OCI-M1 (cell line): ENCODE measurements around the gene MYOM1.
A peak's percentile ranks its signal among the peaks of the same experiment; 100 is the strongest.
"Not testable (repeated sequence)": the region's sequence is repeated elsewhere in the genome, so short reads cannot be mapped to it uniquely, and the experiment has no call there.

ENCODE experiments used
- DNase-seq: peaks from one replicate; lab custom pipeline; 2025; lab: John Stamatoyannopoulos, UW

The MYOM1 gene

DNA sequence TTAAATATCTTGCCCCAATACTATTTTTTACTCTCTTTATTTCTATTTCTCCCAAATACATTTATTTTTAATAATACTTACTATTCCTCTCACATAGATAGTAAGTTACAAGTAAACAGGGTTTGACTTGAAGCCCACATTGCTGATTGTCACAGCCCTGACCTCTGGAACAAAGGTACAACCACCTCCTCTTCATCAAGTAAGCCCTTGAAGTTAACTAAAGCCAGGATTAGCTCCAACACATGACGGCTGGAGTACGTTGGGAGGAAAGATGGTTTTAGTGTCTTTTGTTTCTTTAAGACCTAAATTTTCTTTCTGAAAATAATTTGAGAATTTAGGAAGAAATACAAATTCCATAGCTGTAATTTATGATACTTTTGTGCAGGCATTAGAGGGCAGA, 949 bp downstream of the MYOM1 start:
- no peak for DNase-seq

DNA sequence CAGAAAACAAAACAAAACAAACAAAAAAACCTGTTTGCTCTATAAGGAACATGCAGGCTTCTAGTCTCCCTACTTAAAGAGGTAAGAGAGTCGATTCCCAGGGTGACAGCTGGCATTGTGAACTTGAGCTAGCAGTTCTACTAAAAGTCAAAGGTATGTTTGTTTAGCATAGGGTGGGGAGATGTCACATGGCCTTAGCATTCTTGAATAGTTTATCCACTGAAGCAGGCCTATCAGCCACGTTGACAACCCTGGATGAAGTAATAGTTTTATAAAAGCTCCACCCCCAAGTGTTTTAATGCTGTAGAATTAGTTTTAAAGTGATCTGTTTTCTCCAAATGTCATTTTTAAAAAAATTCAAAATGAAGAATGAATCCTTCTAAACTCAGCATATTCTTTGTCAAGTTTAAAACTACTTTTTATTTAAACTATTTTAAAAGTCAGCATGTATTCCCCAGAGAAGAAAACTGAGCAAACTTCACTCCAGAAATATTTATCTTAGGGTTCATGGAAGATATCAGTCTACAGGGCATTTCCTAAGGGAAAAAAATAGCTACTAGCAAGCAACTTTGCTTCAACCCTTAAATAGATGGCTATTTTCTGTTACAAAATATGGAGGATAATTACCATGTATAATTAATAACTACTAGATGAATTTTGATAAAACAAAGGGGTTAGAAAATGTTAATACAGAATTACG, 1.7 kb downstream of the MYOM1 start:
- DNase-seq = peak; percentile 77

DNA sequence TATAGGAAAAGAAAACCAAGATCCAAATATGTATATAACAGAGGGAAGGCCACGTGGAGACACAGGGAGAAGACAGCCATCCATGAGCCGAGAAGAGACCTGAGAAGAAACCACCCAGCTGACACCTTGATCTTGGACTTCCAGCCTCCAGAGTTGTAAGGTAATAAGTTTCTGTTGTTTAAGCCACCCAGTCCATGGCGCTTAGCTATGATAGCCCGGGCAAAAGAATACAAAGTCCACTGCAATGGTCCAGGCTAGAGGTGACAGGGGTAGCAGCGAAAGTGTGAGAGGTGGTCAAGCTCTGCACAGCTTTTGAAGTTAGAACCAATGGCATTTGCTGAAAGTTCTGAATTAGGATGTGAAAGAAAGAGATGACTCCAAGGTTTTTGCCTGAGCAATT, 2.8 kb downstream of the MYOM1 start:
- DNase-seq = no peak

DNA sequence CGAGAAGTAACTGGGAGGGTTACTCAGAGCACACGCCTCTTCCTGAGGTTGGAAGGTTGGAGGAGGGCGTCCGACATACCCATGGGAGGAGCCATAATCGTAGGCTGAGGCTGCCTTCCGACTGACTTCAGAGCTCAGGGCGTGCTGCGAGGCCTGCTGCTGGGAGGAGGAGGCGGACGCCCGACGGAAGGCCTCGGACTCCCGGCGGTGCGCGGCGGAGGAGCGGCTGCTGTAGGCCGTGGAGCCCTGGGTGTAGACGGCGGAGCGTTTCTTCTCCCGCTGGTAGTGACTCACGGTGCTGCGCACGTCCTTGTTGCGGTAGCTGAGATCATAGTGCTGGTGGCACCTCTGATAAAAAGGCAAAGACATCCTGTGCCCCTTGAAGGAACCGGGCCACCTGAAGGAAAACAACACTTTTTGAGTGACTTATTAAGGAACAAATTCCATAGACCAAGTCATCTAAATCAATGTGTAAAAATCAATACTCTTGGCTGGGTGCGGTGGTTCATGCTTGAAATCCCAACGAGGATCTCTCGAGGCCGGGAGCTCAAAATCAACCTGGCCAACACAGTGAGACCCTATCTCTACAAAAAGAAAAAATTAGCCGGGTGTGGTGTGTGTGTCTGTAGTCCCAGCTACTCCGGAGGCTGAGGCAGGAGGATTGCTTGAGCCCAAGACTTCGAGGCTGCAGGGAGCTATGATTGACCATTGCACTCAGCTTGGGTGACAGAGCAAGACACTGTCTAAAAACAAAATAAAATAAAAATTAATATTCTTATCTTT, 4.7 kb downstream of the MYOM1 start:
- no peak for DNase-seq

DNA sequence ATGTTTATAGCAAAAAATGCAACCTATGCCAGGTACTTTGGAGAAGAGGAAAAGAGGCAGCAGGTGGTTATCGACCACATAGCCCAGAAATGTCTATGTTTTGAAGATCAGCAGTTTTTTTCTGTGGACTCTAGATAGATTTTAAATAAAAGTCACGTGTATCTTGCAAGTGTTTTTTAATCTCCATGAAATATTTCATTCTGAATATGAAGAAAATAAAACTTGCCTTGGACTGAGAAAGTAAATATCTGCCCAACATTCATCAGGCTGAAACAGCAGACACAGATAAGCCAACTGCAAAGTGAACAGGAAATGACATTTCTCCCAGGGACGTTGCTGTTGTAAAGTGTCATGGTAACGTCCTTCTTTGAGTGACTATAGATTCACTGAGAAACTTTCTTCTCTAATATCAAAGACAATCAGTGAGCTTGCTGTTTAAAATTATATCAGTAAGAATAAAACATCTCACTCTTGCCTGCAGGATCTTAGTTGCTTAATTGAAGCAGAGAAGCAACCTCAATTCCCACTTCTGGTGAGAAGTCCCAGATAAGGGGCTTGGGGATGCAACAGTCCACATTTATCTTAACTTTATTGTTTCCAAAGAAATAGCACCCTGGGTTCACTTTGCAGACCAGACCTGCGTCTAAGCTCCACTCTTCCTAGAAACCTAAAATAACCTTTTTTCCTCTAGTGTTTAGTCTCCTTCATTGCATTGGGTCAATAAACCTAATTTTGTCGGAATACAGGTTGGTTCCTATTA, 6.3 kb downstream of the MYOM1 start:
- DNase-seq = peak; percentile 66

DNA sequence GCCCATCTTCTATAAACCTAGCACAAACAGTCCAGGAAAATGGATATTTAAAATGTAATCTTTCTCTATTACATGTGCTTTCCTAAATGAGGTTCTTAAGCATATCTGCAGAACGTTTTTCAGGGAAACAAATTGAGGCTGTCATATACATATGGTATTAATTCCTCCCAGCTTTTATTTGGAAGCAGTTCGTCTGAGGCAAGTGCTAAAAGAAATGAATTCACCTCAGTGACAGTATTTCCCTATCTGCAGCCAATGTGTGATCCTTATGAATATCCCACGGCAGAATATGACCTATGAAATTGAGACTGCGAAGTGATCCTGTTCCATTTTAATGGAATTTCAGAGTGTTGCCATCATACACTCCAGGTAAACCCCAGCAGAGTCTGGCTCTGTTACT, 7.1 kb downstream of the MYOM1 start:
- DNase-seq = no peak

DNA sequence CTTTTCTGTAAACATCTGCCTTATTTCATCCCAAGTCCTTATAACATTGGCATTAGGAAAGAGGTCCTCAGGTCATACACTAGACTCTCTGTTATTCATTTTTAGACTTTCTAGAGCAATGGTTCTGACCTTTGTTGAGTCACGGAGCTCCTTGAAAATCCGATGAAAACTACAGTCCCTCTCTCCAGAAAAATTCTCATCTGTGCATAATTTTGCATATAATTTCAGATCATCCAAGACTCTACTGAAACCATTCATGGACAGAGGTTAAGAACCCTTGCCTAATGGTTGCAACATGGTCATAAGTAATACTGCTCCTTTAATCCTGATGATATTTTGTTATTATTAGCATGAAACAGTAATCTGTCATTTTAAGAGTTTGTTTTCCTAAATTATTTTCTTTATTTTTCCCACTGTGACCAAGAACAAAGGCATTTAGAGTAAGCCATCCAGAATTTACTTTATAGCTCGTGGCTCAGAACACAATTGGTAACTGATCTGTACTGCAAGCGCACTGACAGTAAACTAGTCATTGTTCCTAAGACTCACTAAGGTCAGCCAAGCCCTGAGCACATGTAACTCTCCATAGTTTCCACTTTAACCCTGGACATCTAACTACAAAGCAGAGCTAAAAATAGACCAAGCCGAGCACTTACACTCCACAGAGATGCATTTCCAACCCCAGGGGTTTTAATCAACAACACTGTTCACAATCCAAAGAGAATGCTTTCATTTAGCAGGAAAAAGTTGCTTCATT, 8.4 kb downstream of the MYOM1 start:
- no peak for DNase-seq

DNA sequence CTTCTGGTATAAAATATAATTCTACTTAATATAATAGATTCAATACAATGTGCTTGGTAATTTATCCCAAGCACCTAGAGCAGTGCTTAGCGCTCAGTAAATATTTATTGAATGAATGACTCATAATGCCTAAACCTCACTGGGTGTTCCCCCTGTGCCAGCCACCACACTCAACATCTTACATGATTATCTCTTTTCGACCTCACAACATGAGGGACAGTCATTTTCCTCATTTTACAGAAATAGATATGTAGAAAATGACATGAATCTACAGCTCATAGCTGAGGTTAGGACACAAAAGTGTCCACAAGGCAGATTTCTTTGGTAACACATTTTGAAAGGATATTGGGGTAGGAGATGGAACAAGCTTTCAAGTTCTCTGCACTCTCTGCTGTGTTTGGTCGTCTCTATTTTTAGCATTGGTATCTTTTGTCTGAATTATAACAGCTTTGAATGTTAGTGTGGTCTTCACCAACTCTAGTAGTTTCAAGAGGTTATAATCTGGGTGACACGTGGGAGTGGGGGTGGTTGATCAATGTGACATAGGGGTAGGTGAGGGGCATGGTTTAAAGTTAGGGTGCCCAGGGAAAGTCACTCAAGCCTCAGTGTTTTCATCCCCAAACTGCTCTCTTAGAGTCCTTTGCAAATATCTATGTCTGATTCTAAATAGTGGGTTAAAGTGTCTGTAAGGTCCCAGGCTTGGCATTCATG, 9.8 kb downstream of the MYOM1 start:
- DNase-seq = no peak

DNA sequence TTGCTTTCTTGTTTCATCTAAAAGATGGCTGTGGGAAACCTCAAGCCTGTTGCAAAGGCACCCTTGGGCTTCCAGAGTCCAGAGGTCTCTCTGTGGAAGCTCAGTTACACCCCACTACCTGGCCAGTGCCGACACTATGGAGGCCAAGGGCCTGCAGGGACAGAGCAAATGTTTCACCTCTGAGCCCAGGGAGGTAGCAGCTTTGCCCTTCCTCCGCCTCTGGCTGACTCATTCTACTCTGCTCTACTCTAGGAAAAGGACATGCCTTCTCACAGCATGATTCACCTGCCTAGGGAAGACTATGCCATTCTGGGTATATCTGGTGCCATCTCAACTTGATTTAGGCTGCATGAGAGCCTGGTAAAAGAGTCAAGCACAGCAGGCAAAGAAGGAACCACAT, 12.2 kb downstream of the MYOM1 start:
- DNase-seq = no peak

DNA sequence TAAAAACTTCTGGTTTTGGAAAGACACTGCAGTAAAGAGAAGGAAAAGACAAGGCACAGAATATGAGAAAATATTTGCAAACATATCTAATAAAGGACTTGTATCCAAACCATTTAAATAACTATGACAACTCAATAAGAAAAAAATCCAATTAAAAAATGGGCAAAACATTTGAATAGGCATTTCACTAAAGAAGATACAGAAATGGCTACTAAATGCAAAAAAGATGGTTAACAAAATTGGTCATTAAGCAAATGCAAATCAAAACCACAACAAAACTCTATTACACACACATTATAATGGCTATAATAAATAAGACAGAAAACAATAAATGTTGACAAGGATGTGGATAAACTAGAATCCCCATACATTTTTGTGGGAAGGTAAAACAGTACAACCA, 14.5 kb downstream of the MYOM1 start:
- no peak for DNase-seq

DNA sequence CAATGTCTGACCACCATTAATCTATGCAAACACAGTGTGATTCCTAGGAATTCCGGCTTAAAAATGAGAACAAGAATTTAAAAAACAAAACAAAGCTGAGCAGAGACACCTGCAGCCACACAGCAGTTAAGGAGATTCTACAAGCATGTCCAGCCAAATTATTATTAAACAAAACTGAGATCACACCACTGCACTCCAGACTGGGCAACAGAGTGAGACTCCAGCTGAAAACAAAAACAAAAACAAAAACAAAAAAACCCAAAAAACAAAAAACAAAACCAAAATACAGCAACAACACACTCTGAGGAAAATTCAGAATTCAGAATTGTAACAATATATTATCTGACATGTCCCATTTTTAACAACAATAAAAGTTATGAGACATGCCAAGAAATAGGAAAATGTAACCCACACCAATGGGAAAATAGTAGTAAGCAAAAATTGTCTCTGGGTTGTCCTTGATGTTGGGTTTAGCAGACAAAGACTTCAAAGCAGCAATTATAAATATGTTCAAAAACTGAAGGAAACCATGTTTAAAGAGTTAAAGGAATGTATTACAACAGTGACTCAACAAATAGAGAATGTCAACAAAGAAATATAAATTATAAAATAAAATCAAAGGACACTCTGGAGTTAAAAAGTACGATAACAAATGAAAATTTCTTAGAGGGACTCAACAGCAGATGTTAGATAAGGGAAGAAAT, 19.7 kb downstream of the MYOM1 start:
- no peak for DNase-seq

DNA sequence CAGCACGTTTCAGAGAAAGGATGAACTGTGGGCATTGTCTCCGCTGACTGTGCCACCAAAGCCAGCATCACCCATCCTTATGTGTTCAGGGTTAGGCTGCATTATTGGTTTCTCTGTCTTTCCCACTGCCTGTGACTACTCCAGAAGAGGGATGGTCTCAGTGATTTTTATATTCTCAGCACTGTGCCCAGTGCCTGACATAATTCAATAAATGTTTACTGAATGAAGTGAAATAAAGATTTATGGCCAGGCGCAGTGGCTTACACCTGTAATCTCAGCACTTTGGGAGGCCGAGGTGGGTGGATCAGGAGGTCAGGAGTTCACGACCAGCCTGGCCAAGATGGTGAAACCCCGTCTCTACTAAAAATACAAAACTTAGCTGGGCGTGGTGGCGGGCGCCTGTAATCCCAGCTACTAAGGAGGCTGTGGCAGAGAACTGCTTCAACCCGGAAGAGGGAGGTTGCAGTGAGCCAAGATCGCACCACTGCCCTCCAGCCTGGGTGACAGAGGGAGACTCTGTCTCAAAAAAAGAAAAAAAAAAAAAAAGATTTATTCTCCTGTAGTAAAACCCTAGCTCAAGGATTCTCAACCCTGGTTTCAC, 21.4 kb downstream of the MYOM1 start:
- not testable (repeated sequence) for DNase-seq

DNA sequence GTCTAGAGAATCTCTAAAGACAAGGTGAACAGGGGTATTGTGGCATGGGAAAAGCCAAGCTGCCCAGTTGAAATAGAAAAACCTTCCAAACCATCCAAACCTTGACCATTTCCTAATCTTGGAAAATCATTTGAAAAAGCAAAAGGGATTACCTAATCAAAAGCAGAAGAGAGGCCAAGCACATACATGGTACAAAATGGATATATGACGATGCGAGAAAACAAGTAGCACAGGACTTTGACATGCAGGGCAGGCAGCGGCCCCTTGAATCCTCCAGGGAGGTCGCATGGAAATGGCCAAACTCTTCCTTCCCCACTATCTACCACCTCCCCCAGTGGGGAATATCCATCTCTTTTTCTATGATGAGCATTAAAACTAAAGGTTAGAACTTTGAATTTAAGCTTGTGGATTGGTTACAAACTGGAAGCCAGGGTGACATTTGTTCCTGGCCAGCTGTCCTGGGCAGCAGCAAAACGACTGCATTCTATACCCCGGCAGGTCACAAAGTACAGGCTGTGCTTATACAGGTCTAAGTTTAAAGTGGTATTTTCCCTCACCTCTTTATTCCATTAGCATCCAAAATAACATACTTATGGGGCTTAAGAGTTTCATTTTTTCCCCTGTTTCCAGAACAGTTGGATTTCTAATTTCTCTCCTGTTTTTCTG, 24.7 kb downstream of the MYOM1 start:
- no peak for DNase-seq

DNA sequence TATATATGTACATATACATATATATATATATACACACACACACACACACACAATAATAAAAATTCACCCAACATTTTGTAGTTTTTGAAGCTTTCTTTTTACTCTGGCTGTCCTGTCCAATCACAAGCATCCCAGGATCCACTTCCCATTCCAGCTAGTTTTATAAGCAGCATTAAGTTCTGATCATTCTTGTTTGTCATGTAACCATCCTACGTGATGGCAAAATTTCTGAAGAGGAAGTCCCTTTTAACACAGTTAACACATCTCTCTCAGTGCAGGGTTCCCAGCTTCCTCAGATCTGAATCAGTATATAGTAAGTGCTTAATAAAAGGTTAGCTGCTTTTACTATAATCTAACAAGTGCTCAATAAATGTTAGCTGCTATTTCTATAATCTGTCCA, 26.4 kb downstream of the MYOM1 start:
- DNase-seq = no peak

DNA sequence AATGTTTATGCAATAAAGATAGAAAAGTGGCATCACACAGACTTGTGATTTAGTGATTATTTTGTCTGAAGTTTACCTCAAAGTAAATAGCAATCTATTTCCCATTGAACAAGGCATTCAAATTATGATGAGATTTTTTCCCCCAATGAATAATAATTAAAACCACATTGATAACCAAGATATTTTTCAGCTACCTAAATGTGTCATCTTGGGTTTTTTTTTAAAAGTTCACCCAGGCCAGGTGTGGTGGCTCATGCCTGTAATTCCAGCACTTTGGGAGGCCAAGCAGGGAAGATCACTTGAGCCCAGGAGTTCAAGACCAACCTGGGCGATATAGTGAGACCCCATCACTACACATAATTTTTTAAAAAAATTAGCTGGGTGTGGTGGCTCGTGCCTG, 27.0 kb downstream of the MYOM1 start:
- DNase-seq = no peak

DNA sequence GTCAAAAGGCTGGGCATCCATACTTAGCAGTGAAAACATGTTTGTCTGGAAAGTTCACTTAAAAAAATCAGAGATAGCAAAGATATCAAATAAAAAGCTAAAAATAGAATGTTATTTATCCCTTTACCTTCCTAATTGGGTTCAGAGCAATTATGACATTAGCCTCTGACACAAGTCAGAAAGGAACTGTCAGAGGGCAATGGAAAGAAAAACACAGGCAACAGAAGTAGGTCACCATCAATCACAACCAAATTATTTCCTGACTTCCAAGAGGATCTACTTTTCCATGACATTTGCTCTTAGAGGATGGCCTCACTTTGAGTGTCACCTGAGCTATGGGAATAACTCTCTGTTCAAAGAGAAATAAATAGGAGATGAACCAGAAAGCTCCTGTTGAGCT, 27.5 kb downstream of the MYOM1 start:
- DNase-seq = no peak

DNA sequence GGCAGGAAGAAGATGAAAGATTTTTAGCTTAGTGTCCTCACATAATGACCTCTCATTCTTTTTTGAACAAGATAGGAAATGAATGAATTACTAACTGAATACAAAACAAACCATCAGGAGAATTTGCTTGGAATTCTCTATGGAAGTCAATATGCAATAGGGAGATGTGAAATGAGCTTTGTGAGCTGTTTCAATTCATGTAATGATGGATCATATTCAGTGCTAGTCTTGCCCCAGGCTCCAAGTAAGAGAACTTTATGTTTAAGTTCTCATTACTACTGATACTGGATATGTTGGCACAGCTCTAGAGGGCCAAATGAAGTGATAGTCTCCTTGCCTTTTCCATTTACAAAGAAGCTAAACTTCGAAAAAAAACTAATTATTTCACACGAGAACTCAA, 29.2 kb downstream of the MYOM1 start:
- DNase-seq = no peak

DNA sequence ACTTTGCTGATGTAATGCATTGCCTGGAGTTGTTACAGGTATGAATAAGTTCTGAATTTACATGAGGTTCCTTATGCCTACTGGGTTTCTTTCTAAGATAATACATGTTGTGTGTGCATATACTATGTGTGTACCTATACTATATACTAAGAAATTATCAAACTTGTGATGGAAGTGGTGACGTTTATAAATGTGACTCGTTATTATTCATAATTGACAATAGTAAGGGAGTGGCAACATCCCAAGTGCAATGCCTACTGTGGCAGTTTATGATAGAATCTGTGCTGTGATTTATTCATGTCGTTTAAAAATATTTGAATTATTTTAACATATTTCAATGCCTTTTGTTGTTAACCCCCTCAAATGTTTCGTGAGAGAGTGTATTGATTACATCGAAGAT, 29.9 kb downstream of the MYOM1 start:
- no peak for DNase-seq

DNA sequence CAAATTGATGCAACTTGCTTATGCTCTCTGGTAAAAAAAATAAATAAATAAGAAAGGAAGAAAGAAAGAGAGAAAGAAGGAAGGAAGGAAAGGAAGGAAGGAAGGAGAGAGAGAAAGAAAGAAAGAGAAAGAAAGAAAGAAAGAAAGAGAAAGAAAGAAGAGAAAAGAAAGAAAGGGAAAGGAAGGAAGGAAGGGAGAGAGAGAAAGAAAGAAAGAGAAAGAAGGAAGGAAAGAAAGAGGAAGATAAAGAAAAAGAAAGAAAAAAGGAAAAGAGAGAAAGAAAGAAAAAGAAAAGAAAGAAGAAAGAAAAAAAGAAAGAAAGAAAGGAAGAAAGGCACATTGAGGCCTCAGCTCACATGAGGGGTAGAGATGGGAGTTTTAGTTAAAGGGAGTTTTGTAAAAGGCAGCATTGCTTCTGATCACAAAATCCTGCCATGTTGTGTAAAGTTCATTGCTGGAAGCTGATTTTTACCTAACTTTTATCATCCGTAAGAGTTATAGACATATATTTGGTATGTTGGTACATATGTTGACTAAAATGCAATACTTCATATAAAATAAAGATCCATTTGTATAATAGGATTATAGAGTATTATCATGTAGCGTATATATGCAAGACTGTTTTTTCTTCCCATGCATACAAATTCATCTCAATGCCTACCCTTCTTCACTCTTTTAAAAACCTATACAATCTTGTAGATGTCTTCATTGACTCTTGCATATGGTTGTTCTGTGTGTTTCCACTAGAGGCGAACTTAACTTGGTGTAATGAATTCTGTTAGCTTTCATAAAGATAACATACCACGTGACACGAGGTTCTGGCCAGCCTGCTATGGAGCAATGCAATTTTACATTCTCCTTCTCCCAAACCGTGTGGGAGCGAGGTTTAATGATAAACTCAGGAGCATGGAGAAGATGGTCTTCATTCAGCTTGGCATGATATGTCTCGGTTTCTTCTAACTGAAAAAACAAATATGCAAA, 32.8 kb downstream of the MYOM1 start:
- DNase-seq = peak; percentile 89
